Cardiac fibroblast (primary cell): ENCODE data around the gene ZSCAN21.
A peak's percentile ranks its signal among the peaks of the same experiment; 100 is the strongest.

Experiments used
- DNase-seq, 2 donors: peaks; one replicate each; pipeline versions ENCODE4 v3.0.0 to v3.0.0-alpha.2; 2010; ENCODE audit warnings: low read depth in 2 of 2
- H3K4me3 ChIP-seq, 2 donors: replicated peaks in 1 of 2; 1 replicate in 1 of 2; 2 replicates in 1 of 2; pipeline ENCODE4 v1.5.1; 2011; ENCODE audit warnings: low read depth in 2 of 2, low read length in 2 of 2, mild to moderate bottlenecking in 2 of 2, moderate library complexity in 1 of 2
- CTCF ChIP-seq: IDR thresholded peaks from one replicate; pipeline ENCODE4 v1.5.1; 2011; ENCODE audit warnings: low read depth, mild to moderate bottlenecking, low read length, inconsistent platforms

ZSCAN21 gene

DNA sequence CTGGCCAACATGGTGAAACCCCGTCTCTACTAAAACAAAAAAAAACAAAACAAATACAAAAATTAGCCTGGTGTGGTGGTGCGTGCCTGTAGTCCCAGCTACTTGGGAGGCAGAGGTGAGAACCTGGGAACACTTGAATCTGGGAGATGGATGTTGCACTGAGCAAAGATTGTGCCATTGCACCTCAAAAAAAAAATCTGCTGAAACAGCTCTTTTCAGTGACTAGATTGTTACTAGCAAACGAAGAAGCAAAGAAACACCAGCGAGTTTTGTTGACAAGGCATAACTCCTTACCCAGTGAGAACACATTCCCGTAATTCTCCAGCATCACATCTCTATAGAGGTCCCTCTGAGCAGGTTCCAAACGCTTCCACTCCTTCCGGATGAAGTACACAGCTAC is 25.3 kb downstream of the ZSCAN21 start:
- no peak for TF ChIP-seq CTCF
- no peak for DNase-seq
- H3K4me3 ChIP-seq: no peak overlapping the region

GRCh38 chr7:100075418-100075817 is 25.8 kb downstream of the ZSCAN21 start:
- no peak overlapping the region for H3K4me3 ChIP-seq
- no peak for TF ChIP-seq CTCF
- no peak for DNase-seq

GRCh38 chr7:100077205-100077604 is 27.6 kb downstream of the ZSCAN21 start:
- H3K4me3 ChIP-seq: no peak overlapping the region
- TF ChIP-seq CTCF: no peak
- no peak for DNase-seq

DNA sequence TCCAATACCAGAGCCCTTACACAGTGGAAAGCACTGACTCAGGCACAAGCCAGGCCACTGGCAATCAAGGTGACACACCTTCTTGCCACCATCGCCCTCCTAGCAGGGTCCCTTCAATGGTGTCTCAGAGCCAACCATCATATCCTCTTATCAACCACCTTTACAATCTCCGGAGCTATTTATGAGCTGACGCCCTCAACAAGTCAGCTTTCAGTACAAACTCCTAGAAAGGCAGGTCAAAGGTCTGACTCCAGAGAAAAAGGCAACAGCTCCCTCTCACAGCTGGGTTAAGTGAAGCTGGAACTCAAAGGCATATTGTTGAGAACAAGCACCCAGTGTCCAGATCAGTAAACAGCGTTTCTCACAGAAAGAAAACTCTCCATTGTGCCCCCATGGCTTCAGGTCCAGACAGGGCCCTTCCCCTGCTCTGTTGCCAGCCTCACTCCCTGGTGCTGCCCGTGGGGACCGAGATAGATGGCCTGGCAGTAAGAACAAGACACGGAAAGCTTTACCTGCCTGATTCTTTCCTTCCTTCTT is 29.5 kb downstream of the ZSCAN21 start:
- DNase-seq: no peak
- no peak overlapping the region for H3K4me3 ChIP-seq
- TF ChIP-seq CTCF: no peak

GRCh38 chr7:100080907-100081534 is 31.4 kb downstream of the ZSCAN21 start:
- no peak for DNase-seq
- peak overlapping the region; percentile 82 to 95 for H3K4me3 ChIP-seq
- TF ChIP-seq CTCF: no peak

DNA sequence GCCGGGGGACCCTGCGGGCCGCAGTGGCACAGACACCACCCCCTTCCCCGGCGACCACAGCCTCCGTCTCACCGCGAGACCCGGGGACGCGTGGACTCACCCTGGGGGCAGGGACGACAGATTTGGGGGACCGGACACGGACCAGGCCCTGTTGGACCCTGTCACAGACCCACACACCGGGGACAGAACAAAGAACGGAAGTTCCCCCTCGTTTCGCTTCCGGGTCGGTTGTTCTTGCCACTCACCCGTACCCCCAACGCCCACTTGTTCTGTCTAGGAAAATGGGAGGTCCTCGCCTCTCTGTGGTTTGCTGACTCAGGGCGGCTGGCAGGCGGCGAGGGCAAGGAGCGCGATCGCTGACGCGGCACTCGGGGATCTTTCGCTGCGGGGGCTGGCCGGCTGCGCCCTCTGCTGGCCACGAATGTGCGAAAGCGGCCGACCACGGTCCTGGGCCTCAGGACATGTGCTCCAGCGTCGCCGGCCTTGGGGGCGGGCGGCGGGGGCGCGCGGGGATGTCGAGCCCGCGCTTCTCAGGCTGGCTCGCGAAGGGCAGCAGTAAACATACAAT is 32.0 kb downstream of the ZSCAN21 start, which contains the start of gene ZNF3:
Gene ZNF3 (minus strand): TSS at position 189 of the 568 bp plus-strand sequence. CDS start 4,366 bp downstream, outside the sequence.
- peak; percentile 74 for TF ChIP-seq CTCF
- peak within 1 kb of the TSS; percentile 82 to 95 for H3K4me3 ChIP-seq
- peak; percentile 99 for DNase-seq
